A673 (cell line): Measurements from ENCODE around the gene ANP32A. TPM values are rescaled to one million over a fixed set of nuclear protein-coding genes. Genes with fewer than 3 reads are reported as not detected.

ENCODE experiments used
- BruUV-seq: library from RNA; stranded (reverse); fragments of 400-500 nt; replicated peaks from 2 replicates; lab custom pipeline; 2021; lab: Mats Ljungman, UMichigan
- CTCF ChIA-PET: fragments of 300-600 bp; sonication (Branson Sonifier 250); formaldehyde crosslinking; loops from one replicate; lab custom pipeline; 2022; ENCODE audit warnings: antibody characterized with exemption; lab: Charles Lee
- POLR2A ChIA-PET: fragments of 300-600 bp; sonication (Branson Sonifier 250); formaldehyde crosslinking; loops from one replicate; lab custom pipeline; 2022; ENCODE audit warnings: antibody characterized with exemption; ENCODE audit not compliant: low non-redundant PET; lab: Charles Lee
- DNase-seq: peaks from one replicate; pipeline ENCODE4 v3.0.0-alpha.2; 2015; ENCODE audit warnings: low spot score
- H3K27ac ChIP-seq: fragments of 200-600 bp; sonication (generic); 2 replicates; pipeline ENCODE4 v1.5.1; 2016; ENCODE audit warnings: mixed run types, low read depth, mild to moderate bottlenecking, mixed read lengths, antibody characterized with exemption, low read length; ENCODE audit not compliant: poor library complexity, severe bottlenecking
- H3K27me3 ChIP-seq: fragments of 200-600 bp; sonication (generic); replicated peaks from 2 replicates; pipeline ENCODE4 v1.6.1; 2017; ENCODE audit warnings: mixed run types, low read depth, mild to moderate bottlenecking, mixed read lengths, antibody characterized with exemption, low read length; ENCODE audit not compliant: insufficient read depth, poor library complexity
- H3K36me3 ChIP-seq: fragments of 200-600 bp; sonication (generic); 2 replicates; pipeline ENCODE4 v1.6.1; 2016; ENCODE audit warnings: mixed run types, mild to moderate bottlenecking, mixed read lengths, antibody characterized with exemption, low read length; ENCODE audit not compliant: insufficient read depth, poor library complexity, severe bottlenecking
- H3K4me1 ChIP-seq: fragments of 200-600 bp; sonication (generic); 2 replicates; pipeline ENCODE4 v1.6.1; 2017; ENCODE audit warnings: mixed run types, mild to moderate bottlenecking, mixed read lengths, antibody characterized with exemption, low read length; ENCODE audit not compliant: insufficient read depth, poor library complexity, severe bottlenecking
- H3K4me3 ChIP-seq: fragments of 200-600 bp; sonication (generic); 2 replicates; pipeline ENCODE4 v1.5.1; 2016; ENCODE audit warnings: low read depth, mixed run types, mild to moderate bottlenecking, mixed read lengths, low read length; ENCODE audit not compliant: poor library complexity, severe bottlenecking
- H3K9me3 ChIP-seq: fragments of 200-600 bp; sonication (generic); 2 replicates; pipeline ENCODE4 v1.6.1; 2016; ENCODE audit warnings: mixed run types, low read depth, mild to moderate bottlenecking, mixed read lengths, antibody characterized with exemption, low read length; ENCODE audit not compliant: poor library complexity, severe bottlenecking
- CTCF ChIP-seq: fragments of 300-800, 200-600 bp; sonication (generic); conservative IDR thresholded peaks from 2 replicates; pipeline ENCODE4 v1.5.1; 2017; ENCODE audit warnings: low read depth, mild to moderate bottlenecking, antibody characterized with exemption, low read length, moderate library complexity, mixed read lengths
- EZH2 ChIP-seq: fragments of 200-600 bp; sonication (generic); IDR thresholded peaks from 2 replicates; pipeline ENCODE4 v1.6.1; 2017; ENCODE audit warnings: borderline replicate concordance, low read depth, mild to moderate bottlenecking, mixed read lengths, antibody characterized with exemption, low read length; ENCODE audit not compliant: poor library complexity, severe bottlenecking
- intact Hi-C: fragments of 100-400 bp; cut with micrococcal nuclease; formaldehyde crosslinking; loops from one replicate; pipeline ENCODE4 v1.10.0; 2022; ENCODE audit not compliant: unreplicated experiment
- total RNA-seq: library from RNA; stranded (reverse); gene quantifications from 2 replicates; pipeline ENCODE4 v1.2.3, GENCODE V29; 2021

ANP32A gene
- total RNA-seq, 1 experiment from 2014 or later, result 331 TPM

- TF ChIP-seq EZH2, result no peak
- TF ChIP-seq CTCF, result no peak
- no peak for DNase-seq
- no TSS peak for BruUV-seq
- no peaks in the 10 kb centered on the region for H3K4me1 ChIP-seq
- H3K4me3 ChIP-seq, result no peak overlapping the region
- H3K27ac ChIP-seq, result no peak overlapping the region
- ChIA-PET POLR2A (no interaction called here), CTCF (interaction anchor here (0.5 kb wide), 1 partner anchor 71 kb away, joined by 9 read pairs; no protein-coding TSS in a partner anchor)
- H3K9me3 ChIP-seq, result peaks cover 6% of the 10 kb centered on the region
- intact Hi-C loops, result no loop called here
- no peaks in the 10 kb centered on the region for H3K27me3 ChIP-seq
- no peaks in the 10 kb centered on the region for H3K36me3 ChIP-seq
Observed at GRCh38 chr15:68852461-68852860, 31.8 kb upstream of the ANP32A start.

GRCh38 chr15:68851971-68852370 lies 31.3 kb upstream of the ANP32A start:
- BruUV-seq, result no TSS peak
- TF ChIP-seq EZH2 (no peak), CTCF (no peak)
- no peak for DNase-seq
- Histone ChIP-seq H3K27ac (no peak overlapping the region), H3K4me1 (no peaks in the 10 kb centered on the region), H3K36me3 (no peaks in the 10 kb centered on the region), H3K9me3 (peaks cover under 1% of the 10 kb centered on the region), H3K27me3 (no peaks in the 10 kb centered on the region), H3K4me3 (no peak overlapping the region)
- CTCF ChIA-PET, result interaction anchor here (0.5 kb wide), 1 partner anchor 71 kb away, joined by 9 read pairs; no protein-coding TSS in a partner anchor
- POLR2A ChIA-PET, result no interaction called here
- intact Hi-C loops, result no loop called here

- H3K36me3 ChIP-seq, result no peaks in the 10 kb centered on the region
- no peak overlapping the region for H3K27ac ChIP-seq
- ChIA-PET POLR2A (no interaction called here), CTCF (no interaction called here)
- H3K9me3 ChIP-seq, result no peaks in the 10 kb centered on the region
- TF ChIP-seq CTCF, result no peak
- TF ChIP-seq EZH2, result no peak
- peaks cover 6% of the 10 kb centered on the region for H3K27me3 ChIP-seq
- no peak for DNase-seq
- no peak overlapping the region for H3K4me3 ChIP-seq
- H3K4me1 ChIP-seq, result no peaks in the 10 kb centered on the region
- BruUV-seq, result no TSS peak
- intact Hi-C loops, result no loop called here
Observed at GRCh38 chr15:68849497-68849896, 28.8 kb upstream of the ANP32A start.
